ENCODE results near the gene KDM5A.
"Not testable (repeated sequence)": the region's sequence is repeated elsewhere in the genome, so short reads cannot be mapped to it uniquely, and the experiment has no call there.

The KDM5A gene

GRCh38 chr12:332581-333205 lies 56.4 kb downstream of the KDM5A start:
- no peak for DNase-seq

DNA sequence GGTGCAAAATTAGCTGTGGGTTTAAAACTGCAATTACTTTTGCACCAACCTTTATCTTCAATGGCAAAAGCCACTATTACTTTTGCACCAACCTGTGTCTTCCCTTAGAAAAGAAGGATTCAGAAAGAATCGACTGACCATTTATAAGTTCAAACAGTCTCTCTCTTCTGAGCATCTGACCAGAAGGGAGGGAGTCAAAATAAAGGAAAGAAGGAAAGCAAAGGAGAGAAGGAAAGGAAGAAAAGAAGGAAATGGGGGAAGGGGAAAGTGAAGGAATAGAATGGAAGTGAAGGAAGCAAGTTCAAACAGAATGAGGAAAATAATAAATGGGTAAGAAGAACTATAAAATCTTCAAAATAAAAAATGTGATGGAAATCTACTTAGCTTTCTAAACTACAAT lies 57.8 kb downstream of the KDM5A start:
- no peak for DNase-seq

DNA sequence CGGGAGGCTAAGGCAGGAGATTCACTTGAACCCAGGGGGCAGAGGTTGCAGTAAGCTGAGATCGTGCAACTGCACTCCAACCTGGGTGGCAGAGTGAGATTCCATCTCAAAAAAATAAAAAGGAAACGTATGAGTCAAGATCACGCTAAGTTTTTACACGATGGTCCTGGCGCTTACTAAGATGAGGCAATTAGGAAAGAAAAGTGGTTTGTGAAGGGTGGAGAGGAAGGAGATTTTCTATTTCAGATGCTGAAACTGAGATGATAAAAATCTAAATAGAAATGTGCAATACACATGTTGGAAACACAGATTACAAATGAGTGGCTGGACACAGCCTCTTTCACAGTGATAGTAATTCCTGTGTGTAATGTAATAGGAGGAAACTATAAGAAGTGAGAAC lies 63.2 kb downstream of the KDM5A start:
- no peak for DNase-seq

GRCh38 chr12:323507-323906 lies 65.6 kb downstream of the KDM5A start:
- no peak for DNase-seq

GRCh38 chr12:321606-322326 lies 67.4 kb downstream of the KDM5A start:
- DNase-seq, result no peak

GRCh38 chr12:318759-319515 lies 70.2 kb downstream of the KDM5A start:
- no peak for DNase-seq

- DNase-seq, result no peak
Measured at GRCh38 chr12:308511-308910, 80.6 kb downstream of the KDM5A start.

DNA sequence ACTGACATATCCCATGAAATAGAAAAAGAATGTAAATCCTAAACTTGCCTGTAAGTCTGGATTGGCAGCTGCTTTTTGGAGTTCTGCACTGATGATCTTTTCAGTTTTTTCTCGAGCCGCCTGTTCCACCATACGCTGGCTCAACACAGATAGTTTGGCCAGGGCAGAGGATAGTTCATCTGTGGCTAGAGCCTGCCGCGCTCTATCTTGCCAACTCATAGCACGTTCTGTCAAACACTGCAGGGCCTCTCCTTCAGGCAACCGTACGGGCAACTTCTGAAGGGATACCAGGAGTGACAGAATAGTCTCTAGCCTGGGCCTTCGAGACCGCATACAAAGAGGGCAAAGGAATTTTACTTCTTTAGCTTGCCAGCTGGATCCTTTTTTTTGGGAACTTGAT lies 81.7 kb downstream of the KDM5A start:
- no peak for DNase-seq

DNA sequence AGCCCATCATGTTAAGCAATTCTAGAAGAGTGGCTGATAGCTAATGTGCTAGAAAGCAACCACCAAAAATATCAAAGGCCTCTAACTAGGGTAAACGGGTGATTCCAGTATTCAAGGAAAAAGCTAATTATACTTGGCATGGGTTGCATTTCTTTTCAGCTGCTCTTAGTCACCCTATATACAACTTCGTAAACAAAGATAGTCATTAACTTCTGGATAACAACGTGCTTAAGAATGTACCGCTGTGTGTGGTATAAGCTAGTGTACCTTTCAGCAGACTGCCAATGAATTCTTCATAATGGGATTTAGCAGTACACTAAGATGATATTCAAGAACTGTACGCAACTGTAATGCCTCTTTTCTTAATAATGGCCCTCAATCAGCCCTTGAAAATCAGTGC lies 84.3 kb downstream of the KDM5A start:
- no peak for DNase-seq

- DNase-seq, result not testable (repeated sequence)
Measured at GRCh38 chr12:302766-303165, 86.4 kb downstream of the KDM5A start.

DNA sequence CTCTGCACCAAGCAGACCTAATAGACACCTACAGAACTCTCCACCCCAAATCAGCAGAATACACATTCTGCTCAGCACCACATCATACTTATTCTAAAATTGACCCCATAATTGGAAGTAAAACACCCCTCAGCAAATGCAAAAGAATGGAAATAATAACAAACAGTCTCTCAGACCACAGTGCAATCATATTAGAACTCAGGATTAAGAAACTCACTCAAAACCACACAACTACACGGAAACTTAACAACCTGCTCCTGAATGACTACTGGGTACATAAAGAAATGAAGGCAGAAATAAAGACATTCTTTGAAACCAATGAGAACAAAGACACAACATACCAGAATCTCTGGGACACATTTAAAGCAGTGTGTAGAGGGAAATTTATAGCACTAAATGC lies 89.0 kb downstream of the KDM5A start:
- not testable (repeated sequence) for DNase-seq

DNA sequence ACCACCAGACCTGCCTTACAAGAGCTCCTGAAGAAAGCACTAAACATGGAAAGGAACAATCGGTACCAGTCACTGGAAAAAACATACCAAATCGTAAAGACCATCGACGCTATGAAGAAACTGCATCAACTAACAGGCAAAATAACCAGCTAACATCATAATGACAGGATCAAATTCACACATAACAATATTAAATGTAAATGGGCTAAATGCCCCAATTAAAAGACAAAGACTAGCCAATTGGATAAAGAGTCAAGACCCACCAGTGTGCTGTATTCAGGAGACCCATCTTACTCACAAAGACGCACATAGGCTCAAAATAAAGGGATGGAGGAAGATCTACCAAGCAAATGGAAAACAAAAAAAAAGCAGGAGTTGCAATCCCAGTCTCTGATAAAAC lies 89.6 kb downstream of the KDM5A start:
- DNase-seq, result not testable (repeated sequence)

GRCh38 chr12:298059-298458 lies 91.1 kb downstream of the KDM5A start:
- DNase-seq, result not testable (repeated sequence)

DNA sequence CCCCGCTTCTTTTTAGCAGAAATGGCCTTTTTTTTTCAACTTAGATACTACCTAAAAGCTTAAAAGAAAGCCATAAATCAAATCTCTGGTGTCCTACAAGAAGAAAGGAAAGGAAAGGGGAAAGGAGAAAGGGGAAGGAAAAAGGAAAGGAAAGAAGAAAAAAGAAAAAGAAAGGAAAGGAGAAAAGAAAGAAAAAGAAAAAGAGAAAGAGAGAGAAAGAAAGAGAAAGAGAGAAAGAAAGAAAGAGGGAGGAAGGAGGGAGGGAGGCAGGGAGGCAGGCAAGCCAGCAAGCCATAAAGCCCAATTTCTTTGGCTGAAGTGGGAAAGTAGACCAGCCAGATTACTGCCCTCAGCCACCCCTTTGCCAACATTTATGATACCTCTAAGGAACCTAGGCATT lies 94.0 kb downstream of the KDM5A start:
- no peak for DNase-seq

- no peak for DNase-seq
Measured at GRCh38 chr12:293199-293598, 95.9 kb downstream of the KDM5A start.

DNA sequence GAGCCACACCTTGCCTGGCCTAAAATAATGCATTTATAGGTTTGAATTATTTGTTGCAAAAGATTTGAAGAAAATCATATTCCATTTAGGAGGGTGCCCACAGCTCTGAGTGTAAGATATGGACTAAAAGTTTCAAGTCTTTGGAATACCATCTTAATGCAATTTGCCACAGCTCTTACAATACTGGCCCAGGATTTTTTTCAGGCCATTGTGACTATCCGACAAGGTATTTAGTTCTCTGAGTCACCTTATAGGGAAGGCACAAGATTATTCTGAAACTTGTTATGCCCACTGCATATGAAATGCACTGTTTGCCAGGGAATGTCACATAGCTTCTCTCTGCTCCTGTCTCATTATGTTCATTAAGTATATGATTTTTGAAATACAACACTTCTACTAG lies 96.9 kb downstream of the KDM5A start:
- DNase-seq, result no peak

GRCh38 chr12:291153-291723 lies 97.9 kb downstream of the KDM5A start:
- DNase-seq, result no peak

GRCh38 chr12:288687-289086 lies 100.4 kb downstream of the KDM5A start:
- DNase-seq, result no peak

GRCh38 chr12:286531-287300 lies 102.4 kb downstream of the KDM5A start:
- DNase-seq, result no peak

GRCh38 chr12:278046-278445 lies 111.1 kb downstream of the KDM5A start:
- DNase-seq, result no peak

DNA sequence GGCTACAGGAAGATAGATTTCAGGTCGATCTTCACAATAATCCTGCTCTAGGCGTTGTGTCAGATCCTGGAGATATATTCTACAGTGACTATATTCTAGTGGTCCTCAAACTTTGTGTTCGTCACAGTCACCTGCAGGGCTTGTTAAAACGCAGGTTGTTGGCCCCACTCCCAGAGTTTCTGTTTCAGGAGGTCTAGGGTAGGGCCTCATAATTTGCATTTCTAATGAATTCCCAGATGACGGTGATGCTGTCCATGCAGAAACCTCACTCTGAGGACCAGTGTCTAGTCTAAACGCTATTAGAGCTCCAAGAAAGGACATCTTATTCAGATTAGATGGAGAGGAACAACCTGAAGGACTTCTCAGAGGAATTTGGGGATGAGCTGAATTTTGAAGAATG lies 113.3 kb downstream of the KDM5A start:
- DNase-seq, result no peak

DNA sequence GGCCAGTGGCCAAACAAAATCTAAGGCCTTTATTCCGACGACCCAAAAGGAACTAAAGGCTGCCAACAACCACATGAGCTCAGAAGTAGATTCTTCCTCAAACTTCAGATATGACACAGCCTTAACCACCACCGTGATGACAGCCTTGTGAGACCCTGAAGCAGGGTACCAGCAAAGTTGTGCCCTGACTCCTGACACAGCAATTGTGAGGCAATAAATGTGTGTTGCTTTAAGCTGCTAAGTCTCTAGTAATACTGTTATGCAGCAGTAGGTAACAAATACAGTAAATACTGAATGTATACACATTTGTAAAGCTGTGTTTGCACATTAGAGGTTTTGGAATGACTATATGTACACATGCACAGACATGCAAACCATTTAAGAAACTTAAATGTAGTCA lies 115.7 kb downstream of the KDM5A start:
- DNase-seq, result no peak

DNA sequence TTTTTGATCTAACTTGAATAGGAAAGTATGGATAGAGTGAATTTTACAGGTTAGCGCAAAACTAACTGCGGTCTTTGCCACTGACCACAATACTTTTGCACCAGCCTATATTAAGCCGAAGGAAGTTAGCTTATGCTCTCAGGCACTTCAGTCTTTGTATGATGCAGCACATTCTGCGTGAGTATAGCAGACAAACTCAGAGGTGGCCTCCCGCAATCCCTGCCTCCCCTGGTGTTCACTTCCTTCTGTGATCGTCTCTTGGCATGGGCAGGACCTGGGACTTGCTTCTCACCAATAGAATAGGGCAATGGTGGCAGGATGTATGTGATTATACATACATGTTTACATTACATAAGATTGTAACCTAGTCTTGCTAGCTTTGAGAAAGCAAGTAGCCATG lies 116.2 kb downstream of the KDM5A start:
- no peak for DNase-seq

Measured in activated CD4-positive, alpha-beta T cell treated with anti-CD3 and anti-CD28 coated beads, Interleukin-2, amount 50 U/mL, for 1 hour (primary cell).